T-helper 17 cell (primary cell): Measurements from ENCODE around the gene MS4A10. TPM values are rescaled to one million over a fixed set of nuclear protein-coding genes. Genes with fewer than 3 reads are reported as not detected.

Experiments used
- ATAC-seq: fragments of 150-1000 bp; cut with Tn5 transposase; 2 replicates; pipeline ENCODE4 v1.10.0; 2021; ENCODE audit warnings: mild to moderate bottlenecking, moderate library complexity
- DNase-seq, 3 donors: peaks; one replicate each; pipeline versions ENCODE4 v3.0.0 to v3.0.0-alpha.2; 2020 to 2021
- H3K9me3 ChIP-seq: one replicate; pipeline ENCODE4 v1.7.0; 2013; ENCODE audit warnings: low read length, mild to moderate bottlenecking; ENCODE audit not compliant: control insufficient read depth, poor library complexity, severe bottlenecking
- H3K27ac Mint-ChIP-seq: one replicate; pipeline ENCODE4 v1.8.0; 2022; ENCODE audit warnings: mild to moderate bottlenecking, moderate library complexity, mixed read lengths
- H3K27me3 Mint-ChIP-seq: one replicate; pipeline ENCODE4 v1.8.0; 2022; ENCODE audit warnings: mixed read lengths
- H3K36me3 Mint-ChIP-seq: one replicate; pipeline ENCODE4 v1.8.0; 2022; ENCODE audit warnings: low read depth, mixed read lengths
- H3K4me1 Mint-ChIP-seq: one replicate; pipeline ENCODE4 v1.8.0; 2022; ENCODE audit warnings: mild to moderate bottlenecking, mixed read lengths
- H3K4me3 Mint-ChIP-seq: one replicate; pipeline ENCODE4 v1.8.0; 2022; ENCODE audit warnings: mild to moderate bottlenecking, moderate library complexity, mixed read lengths
- total RNA-seq, 4 donors: library from RNA in 2 of 4; stranded (reverse) in 2 of 4; gene quantifications; one replicate each; pipeline ENCODE4 v1.2.3 and lab custom pipeline; 2022 to 2026

The MS4A10 gene
- total RNA-seq, 2 donors from 2014 or later, result not detected

DNA sequence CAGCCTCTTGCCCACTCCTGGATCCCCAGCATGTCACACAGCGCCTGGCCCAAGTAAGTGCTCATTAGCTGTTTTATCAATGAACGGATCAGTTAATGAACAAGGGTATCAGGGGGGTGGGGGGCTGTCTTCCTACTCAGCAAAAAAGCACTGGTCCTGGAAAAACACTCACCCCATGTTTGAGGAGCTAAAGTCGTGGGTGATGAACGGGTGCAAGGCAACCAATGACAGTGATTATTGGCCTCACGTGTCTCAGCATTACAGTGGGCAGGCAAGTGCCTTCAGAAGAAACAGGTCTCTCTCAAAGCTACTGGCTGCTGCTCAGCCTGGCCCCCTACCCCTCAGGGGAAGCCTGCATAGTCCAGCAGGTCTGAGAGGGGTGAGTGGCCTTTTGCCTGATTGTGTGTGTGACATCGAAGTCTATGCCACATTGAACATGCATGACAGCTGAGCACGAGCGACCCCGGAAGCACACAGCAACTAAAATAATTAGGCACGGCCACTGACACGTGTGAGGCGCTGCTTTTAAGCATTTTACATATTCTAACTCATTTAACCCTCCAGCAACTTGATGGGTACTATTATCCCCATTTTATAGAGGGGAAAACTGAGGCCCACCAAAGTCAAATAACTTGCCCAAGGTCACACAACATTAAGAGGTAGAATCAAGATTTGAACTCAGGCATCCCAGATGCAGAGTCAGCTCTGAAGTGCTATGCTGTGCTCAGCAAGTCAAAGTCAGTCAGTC lies 2.6 kb upstream of the MS4A10 start:
- no peaks in the 10 kb centered on the region for H3K9me3 ChIP-seq
- DNase-seq (no peak), ATAC-seq (no peak)
- Mint-ChIP-seq H3K4me3 (no peak overlapping the region), H3K4me1 (no peaks in the 10 kb centered on the region), H3K27me3 (no peaks in the 10 kb centered on the region), H3K27ac (no peak overlapping the region), H3K36me3 (no peaks in the 10 kb centered on the region)

DNA sequence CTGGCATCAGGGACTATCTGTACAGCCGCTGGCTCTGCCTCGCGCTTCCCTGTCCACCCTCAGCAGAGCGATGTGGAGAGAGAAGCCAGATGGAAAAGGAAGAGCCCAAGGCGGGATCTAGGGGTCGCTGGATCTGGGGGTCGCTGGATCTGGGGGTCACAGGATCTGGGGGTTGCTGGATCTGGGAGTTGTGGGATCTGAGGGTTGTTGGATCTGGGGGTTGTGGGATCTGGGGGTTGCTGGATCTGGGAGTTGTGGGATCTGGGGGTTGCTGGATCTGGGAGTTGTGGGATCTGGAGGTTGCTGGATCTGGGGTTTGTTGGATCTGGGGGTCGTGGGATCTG lies 2.0 kb upstream of the MS4A10 start:
- ATAC-seq (no peak), DNase-seq (no peak)
- Mint-ChIP-seq H3K4me3 (no peak overlapping the region), H3K36me3 (no peaks in the 10 kb centered on the region), H3K27ac (no peak overlapping the region), H3K27me3 (no peaks in the 10 kb centered on the region), H3K4me1 (no peaks in the 10 kb centered on the region)
- no peaks in the 10 kb centered on the region for H3K9me3 ChIP-seq

DNA sequence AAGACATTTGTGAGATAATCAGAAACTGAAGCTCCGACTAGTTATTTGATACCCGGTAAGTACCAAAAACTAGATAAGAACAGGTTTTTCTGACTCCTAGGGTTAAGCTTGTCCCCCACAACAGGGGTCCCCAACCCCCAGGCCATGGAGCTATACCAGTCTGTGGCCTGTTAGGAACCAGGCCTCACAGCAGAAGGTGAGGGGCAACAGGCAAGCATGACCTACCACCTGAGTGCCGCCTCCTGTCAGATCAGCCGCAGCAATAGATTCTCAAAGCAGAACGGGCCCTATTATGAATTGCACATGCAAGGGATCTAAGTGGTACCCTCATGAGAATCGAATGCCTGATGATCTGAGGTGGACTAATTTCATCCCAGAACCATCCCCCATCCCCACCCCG lies 1.2 kb upstream of the MS4A10 start:
- no peak overlapping the region for H3K4me3 Mint-ChIP-seq
- H3K36me3 Mint-ChIP-seq, result no peaks in the 10 kb centered on the region
- H3K9me3 ChIP-seq, result no peaks in the 10 kb centered on the region
- H3K27ac Mint-ChIP-seq, result no peak overlapping the region
- ATAC-seq (no peak), DNase-seq (no peak)
- no peaks in the 10 kb centered on the region for H3K4me1 Mint-ChIP-seq
- H3K27me3 Mint-ChIP-seq, result no peaks in the 10 kb centered on the region

DNA sequence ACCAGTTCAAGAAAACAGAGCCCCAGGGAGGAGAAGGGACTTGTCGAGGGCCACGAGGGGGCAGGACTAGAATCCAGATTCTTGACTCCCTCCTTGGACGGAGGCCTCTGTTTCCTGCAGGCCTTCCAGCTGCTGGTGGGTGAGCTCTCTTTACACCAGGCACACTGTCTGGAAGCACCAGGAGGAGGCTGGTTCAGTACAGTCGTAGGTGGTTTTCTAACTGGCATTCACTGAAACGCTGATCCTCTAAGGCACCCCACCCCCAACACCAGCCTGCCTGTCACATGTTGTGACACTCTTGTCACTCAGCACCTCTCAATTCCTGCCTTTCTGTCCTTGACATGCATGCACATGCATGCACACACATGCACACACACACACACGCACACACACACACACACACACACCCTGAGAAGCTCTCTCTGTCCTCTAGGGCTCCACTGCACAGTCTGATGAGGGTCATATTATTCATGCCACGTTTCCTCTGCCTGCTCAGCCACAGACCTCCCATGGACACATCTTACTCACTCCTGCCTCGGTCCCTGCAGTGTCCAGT lies 751 bp downstream of the MS4A10 start:
- H3K27me3 Mint-ChIP-seq, result no peaks in the 10 kb centered on the region
- H3K27ac Mint-ChIP-seq, result no peak overlapping the region
- DNase-seq (no peak), ATAC-seq (no peak)
- H3K4me3 Mint-ChIP-seq, result no peak overlapping the region
- H3K4me1 Mint-ChIP-seq, result no peaks in the 10 kb centered on the region
- no peaks in the 10 kb centered on the region for H3K9me3 ChIP-seq
- H3K36me3 Mint-ChIP-seq, result no peaks in the 10 kb centered on the region

DNA sequence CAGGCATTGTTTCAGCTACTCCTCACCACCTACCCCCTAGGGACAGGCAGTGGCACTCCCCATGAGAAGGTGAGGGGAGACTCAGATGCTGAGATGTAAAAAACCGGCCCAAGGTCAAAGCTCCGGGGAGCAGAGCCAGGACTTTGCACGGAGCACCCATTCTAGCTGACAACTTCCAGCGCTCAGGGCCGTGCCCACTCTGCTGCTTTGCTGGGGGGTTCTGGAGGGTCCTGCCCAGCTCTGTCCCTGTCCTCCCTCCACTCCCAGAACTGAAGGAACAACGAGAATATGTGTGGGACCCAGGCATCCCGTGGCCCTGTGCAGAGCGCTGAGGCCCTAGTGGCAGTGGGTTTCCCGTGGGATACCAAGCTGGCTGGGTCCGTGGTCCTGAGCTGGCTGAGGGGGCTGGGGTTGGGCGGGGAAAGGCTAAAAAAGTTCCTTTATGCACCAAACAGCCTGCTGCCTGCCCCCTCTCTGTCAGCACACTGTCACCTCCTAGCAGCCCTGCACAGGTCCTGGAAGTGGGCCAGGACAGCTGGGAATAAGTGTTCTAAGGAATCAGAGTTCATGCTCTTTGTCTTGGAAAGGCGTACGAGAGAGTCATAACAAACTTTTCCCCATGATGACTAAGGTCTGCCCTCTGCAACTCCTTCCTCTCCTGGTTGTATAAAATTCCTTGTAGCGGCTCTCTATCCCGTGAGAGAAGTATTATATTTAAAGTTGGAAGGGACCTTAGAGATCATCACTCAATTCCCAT lies 1.9 kb downstream of the MS4A10 start:
- H3K9me3 ChIP-seq, result no peaks in the 10 kb centered on the region
- peaks cover 3% of the 10 kb centered on the region for H3K4me1 Mint-ChIP-seq
- DNase-seq (no peak), ATAC-seq (no peak)
- H3K36me3 Mint-ChIP-seq, result no peaks in the 10 kb centered on the region
- no peak overlapping the region for H3K27ac Mint-ChIP-seq
- no peak overlapping the region for H3K4me3 Mint-ChIP-seq
- H3K27me3 Mint-ChIP-seq, result no peaks in the 10 kb centered on the region

DNA sequence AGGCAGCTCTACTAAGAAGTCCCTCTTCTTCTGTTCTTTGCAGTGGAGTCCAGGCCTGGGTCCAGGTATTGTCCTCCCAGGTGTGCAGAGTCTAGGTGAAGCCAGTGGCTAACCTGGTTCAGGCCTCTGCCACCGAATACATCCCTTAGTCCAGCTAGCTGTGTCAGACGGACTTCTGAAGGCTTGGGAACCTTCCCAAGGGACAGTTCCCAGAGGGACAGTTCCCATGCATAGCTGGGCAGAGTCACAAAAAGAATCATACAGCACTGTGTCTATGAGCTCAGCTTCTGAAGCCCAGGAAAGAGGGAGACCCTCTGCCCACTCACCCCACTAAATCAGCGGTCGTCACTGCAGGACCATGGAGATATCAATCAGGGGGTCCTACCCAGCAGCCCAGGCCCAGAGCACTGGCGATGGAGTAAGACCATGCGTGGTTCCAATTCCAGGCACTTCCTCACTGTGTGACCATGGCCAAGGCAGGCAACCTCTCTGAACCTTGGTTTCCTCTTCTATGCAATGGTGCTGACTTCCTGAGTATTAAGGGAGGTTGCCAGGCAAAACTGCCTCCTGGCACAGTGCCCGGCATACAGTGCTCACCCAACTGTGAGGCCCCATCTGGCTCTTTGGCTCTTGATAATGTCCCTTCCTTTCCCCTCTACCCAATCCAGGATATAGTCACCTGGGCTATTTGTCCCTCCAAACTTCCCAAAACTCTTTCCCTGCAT lies 3.4 kb downstream of the MS4A10 start:
- no peaks in the 10 kb centered on the region for H3K36me3 Mint-ChIP-seq
- H3K4me3 Mint-ChIP-seq, result no peak overlapping the region
- no peaks in the 10 kb centered on the region for H3K9me3 ChIP-seq
- peaks cover 3% of the 10 kb centered on the region for H3K4me1 Mint-ChIP-seq
- no peak overlapping the region for H3K27ac Mint-ChIP-seq
- DNase-seq (no peak), ATAC-seq (no peak)
- H3K27me3 Mint-ChIP-seq, result peaks cover 12% of the 10 kb centered on the region

DNA sequence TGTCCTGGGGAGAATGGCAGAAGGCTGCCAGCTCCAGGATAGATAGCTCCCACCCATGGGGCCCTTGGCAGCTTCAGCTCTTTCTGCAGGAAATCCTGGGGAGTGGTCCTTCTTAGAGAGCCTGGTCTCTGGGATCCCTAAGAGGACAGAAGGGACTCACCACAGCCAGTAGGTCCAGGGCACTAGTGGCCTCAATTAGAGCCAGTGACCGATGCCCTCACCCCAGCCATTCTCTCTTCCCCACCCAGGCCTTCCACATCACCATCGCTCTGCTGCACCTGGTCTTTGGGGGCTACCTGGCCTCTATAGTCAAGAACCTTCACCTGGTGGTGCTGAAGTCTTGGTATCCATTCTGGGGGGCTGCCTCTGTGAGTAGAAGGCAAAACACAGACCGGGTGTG lies 5.6 kb downstream of the MS4A10 start:
- ATAC-seq (no peak), DNase-seq (no peak)
- no peak overlapping the region for H3K27ac Mint-ChIP-seq
- no peak overlapping the region for H3K4me3 Mint-ChIP-seq
- H3K9me3 ChIP-seq, result no peaks in the 10 kb centered on the region
- H3K4me1 Mint-ChIP-seq, result peaks cover 3% of the 10 kb centered on the region
- H3K36me3 Mint-ChIP-seq, result no peaks in the 10 kb centered on the region
- H3K27me3 Mint-ChIP-seq, result peaks cover 21% of the 10 kb centered on the region

DNA sequence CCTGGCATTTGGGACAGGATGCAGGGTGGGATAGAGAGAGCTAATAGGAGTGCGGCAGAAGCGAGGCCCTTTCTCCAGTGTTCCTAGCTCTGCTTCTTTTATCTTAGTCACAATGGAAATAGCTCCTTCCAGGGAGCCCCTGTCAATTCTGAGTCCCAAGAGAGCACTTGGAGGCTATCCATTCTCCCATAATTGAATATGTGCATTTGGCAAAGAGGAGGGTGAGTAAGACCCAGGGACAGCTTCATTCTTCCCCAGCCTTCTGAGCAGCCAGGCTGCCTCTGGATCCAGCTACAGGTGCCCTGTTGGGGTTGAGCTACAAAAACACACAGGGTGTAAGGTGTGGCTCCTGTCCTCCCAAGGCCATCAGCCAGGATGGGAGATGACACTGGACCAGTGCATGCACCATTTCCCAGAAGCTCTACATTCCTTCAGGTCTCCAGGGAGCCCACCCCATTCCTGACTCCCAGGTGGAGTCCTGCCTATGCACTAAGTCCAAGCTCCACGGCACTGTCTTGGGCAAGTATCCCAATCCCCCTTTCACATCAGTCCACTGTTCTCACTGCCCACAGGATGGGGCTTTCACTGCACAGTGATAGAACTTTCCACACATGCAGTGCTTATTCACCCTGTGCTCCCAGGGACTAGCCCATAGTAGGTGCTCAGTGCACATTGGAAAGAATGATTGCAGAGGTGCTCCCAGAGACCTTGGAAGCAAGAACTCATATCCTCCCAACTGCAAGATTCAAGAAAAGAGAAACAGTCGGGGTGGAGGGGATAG lies 6.2 kb downstream of the MS4A10 start:
- ATAC-seq (no peak), DNase-seq (no peak)
- Mint-ChIP-seq H3K4me1 (peaks cover 3% of the 10 kb centered on the region), H3K27me3 (peaks cover 24% of the 10 kb centered on the region), H3K27ac (no peak overlapping the region), H3K4me3 (no peak overlapping the region), H3K36me3 (no peaks in the 10 kb centered on the region)
- H3K9me3 ChIP-seq, result no peaks in the 10 kb centered on the region

DNA sequence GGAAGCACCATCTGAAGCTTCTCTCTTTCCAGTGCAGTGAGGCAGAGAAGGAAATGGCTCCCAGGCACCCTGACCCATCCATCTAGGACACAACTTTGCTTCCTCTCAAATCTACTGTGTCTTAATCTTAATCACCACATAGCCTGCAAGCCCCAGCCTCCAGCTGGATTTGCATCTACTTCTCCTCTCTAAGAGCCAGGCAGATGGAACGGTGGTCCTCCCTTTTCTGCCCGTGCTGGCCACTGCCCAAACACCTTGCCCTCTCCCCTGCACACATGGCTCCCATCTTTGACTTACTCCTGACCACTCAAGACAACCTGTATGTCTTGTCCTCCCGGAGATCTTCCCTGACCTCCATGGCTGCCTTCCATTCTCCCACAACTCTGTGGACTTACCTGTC lies 7.4 kb downstream of the MS4A10 start:
- Mint-ChIP-seq H3K36me3 (no peaks in the 10 kb centered on the region), H3K27ac (no peak overlapping the region), H3K27me3 (peaks cover 24% of the 10 kb centered on the region)

DNA sequence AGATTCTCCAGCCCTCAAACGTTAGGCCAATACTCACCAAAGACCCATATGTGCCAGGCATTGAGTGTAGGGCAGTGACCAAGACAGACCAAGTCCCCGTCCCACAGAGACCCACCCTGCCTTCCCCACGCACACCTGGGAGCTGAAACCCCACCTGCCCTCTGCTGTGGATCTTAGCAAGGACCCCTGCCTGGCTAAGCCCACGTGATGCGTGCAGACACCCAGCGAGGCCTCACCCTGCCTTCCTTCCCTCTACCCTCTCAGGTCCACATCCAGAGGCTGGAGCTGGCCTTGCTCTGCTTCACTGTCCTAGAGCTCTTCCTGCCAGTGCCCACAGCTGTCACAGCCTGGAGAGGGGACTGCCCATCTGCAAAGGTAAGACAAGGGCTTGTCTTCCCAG lies 10.2 kb downstream of the MS4A10 start:
- no peak overlapping the region for H3K27ac Mint-ChIP-seq
- ATAC-seq, result no peak
- H3K4me3 Mint-ChIP-seq, result no peak overlapping the region
- no peaks in the 10 kb centered on the region for H3K9me3 ChIP-seq
- peaks cover 4% of the 10 kb centered on the region for H3K4me1 Mint-ChIP-seq
- no peaks in the 10 kb centered on the region for H3K36me3 Mint-ChIP-seq
- no peak for DNase-seq
- peaks cover 41% of the 10 kb centered on the region for H3K27me3 Mint-ChIP-seq

More for the DNA sequence above, 7.4 kb downstream of the MS4A10 start:
- Mint-ChIP-seq H3K4me3 (no peak overlapping the region), H3K4me1 (peaks cover 3% of the 10 kb centered on the region)
- no peak for ATAC-seq
- no peaks in the 10 kb centered on the region for H3K9me3 ChIP-seq
- DNase-seq, result no peak

DNA sequence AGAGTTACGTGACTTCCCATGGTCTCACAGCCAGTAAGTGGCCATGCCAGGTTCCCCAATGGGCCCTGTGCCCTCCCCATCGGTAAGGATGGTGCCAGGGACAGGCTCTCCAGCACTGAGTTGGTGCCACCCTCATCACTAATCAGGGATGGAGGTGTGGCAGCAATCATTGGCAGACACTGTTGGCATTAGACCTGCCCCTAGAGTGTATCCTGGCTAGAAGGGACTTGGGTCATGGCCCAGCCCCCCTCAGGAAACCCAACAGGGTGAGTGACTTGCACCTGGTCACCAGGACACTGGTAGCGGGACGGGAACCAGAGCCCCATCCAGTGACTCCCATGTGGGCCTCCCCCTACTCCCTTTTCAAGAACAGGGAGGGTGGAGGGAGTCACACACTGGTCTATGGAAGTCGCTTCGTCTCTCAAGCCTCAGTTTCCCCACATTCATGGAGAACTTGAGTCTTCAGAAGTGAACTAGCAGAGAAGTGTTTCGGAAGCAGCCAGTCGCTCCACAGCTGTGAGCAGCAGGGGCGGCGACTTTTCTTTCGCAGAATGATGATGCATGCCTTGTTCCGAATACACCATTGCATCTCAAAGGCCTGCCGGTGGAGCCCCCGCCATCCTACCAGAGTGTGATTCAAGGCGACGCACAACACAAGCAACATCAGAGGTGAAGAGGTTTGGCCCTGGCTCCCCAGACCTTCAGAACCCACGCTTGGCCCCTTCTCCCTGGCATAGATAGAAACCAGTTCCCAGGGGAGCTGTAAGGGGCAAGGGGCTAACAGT lies 12.9 kb downstream of the MS4A10 start:
- ATAC-seq, result no peak
- DNase-seq, result no peak
- H3K4me1 Mint-ChIP-seq, result peaks cover 2% of the 10 kb centered on the region
- H3K27me3 Mint-ChIP-seq, result peaks cover 47% of the 10 kb centered on the region
- no peaks in the 10 kb centered on the region for H3K36me3 Mint-ChIP-seq
- no peak overlapping the region for H3K4me3 Mint-ChIP-seq
- no peaks in the 10 kb centered on the region for H3K9me3 ChIP-seq
- H3K27ac Mint-ChIP-seq, result no peak overlapping the region

DNA sequence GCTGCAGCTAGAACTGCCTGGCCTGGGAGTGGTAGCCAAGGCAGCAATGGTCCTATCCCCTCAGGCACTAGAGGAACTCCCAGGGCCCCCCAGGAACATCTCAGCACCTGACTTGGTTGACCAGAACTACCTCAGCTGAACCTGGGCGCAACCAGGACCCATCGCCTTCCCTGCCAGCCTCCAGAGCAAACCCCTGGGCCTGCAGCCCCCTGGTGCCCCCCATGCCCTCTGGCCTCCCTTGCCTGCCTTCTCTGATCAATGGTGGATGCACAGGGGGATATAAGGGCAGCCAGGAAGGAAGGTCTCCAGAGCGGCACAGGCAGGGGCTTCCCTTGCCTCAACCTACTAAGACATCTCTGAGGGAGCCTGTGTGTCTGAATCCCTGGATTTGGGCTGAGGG lies 13.5 kb downstream of the MS4A10 start:
- Mint-ChIP-seq H3K4me1 (peaks cover 2% of the 10 kb centered on the region), H3K27ac (no peak overlapping the region), H3K4me3 (no peak overlapping the region), H3K27me3 (peaks cover 48% of the 10 kb centered on the region), H3K36me3 (no peaks in the 10 kb centered on the region)
- H3K9me3 ChIP-seq, result no peaks in the 10 kb centered on the region
- no peak for ATAC-seq
- DNase-seq, result no peak
